ENCODE data around the gene BTBD7.

The BTBD7 gene

GRCh38 chr14:93348292-93348691, 15.5 kb upstream of the BTBD7 start:
- DNase-seq (ENCODE audit: low spot score) = no peak
- TF ChIP-seq, protein P1, sequence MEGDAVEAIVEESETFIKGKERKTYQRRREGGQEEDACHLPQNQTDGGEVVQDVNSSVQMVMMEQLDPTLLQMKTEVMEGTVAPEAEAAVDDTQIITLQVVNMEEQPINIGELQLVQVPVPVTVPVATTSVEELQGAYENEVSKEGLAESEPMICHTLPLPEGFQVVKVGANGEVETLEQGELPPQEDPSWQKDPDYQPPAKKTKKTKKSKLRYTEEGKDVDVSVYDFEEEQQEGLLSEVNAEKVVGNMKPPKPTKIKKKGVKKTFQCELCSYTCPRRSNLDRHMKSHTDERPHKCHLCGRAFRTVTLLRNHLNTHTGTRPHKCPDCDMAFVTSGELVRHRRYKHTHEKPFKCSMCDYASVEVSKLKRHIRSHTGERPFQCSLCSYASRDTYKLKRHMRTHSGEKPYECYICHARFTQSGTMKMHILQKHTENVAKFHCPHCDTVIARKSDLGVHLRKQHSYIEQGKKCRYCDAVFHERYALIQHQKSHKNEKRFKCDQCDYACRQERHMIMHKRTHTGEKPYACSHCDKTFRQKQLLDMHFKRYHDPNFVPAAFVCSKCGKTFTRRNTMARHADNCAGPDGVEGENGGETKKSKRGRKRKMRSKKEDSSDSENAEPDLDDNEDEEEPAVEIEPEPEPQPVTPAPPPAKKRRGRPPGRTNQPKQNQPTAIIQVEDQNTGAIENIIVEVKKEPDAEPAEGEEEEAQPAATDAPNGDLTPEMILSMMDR (IDR thresholded peaks at IDR 0.05; ENCODE audit: extremely low read depth, missing control alignments) = no peak

GRCh38 chr14:93347850-93348249, 15.0 kb upstream of the BTBD7 start:
- no peak for DNase-seq (ENCODE audit: low spot score)
- TF ChIP-seq, protein P1 (IDR thresholded peaks at IDR 0.05; ENCODE audit: extremely low read depth, missing control alignments) = no peak

GRCh38 chr14:93346926-93347721, 14.3 kb upstream of the BTBD7 start, which contains the start of gene COX8C:
Gene COX8C, plus strand, starts transcription at chr14:93347182. Its CDS starts 87 bp downstream, at chr14:93347269.
- no peak for DNase-seq (ENCODE audit: low spot score)
- TF ChIP-seq, protein P1 (IDR thresholded peaks at IDR 0.05; ENCODE audit: extremely low read depth, missing control alignments) = no peak

GRCh38 chr14:93343797-93344196, 11.0 kb upstream of the BTBD7 start:
- TF ChIP-seq, protein P1 (IDR thresholded peaks at IDR 0.05; ENCODE audit: extremely low read depth, missing control alignments) = no peak
- no peak for DNase-seq (ENCODE audit: low spot score)

DNA sequence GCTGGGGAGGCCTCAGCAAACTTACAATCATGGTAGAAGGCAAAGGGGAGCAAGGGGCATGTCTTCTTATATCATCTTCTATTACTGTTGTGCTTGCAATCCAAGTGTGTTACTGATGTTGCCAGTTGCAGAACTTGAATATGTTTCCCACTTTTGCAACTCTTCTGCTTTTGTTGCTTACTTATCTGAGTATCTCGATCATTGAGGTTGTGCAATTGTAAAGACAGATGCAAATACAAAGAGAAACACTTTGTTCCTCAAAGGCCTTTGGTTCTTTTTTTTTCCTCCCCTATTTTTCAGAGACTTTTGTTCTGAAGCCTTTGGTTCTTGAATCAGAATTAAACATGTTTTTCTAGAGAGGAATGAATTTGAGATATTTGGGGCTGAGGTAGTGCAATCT, 10.4 kb upstream of the BTBD7 start:
- DNase-seq (ENCODE audit: low spot score) = no peak

GRCh38 chr14:93337884-93338283, 5.0 kb upstream of the BTBD7 start:
- TF ChIP-seq, protein P1 (IDR thresholded peaks at IDR 0.05; ENCODE audit: extremely low read depth, missing control alignments) = no peak
- no peak for DNase-seq (ENCODE audit: low spot score)

More for the DNA sequence above, 10.4 kb upstream of the BTBD7 start:
- TF ChIP-seq, protein P1 (IDR thresholded peaks at IDR 0.05; ENCODE audit: extremely low read depth, missing control alignments) = no peak

- TF ChIP-seq, protein P1 (IDR thresholded peaks at IDR 0.05; ENCODE audit: extremely low read depth, missing control alignments) = no peak
- DNase-seq (ENCODE audit: low spot score) = no peak
Observed at GRCh38 chr14:93337143-93337753, 4.4 kb upstream of the BTBD7 start.

All from GM20000 (cell line).